Stimulated activated CD8-positive, alpha-beta memory T cell treated with anti-CD3 and anti-CD28 coated beads, Interleukin-15, amount 100 ng/mL, for 4 hours (primary cell): Measurements from ENCODE around the gene TLE1.

ENCODE experiments used
- DNase-seq, 2 donors: peaks; one replicate each; pipeline ENCODE4 v3.0.0-alpha.2; 2020; ENCODE audit warnings: low read depth in 2 of 2

The TLE1 gene

GRCh38 chr9:81549500-81550206 lies 139.7 kb downstream of the TLE1 start:
- DNase-seq, result no peak

- no peak for DNase-seq
Measured at GRCh38 chr9:81548911-81549310, 140.4 kb downstream of the TLE1 start.

GRCh38 chr9:81546489-81546888 lies 142.9 kb downstream of the TLE1 start:
- no peak for DNase-seq

- no peak for DNase-seq
Measured at GRCh38 chr9:81543695-81544094, 145.7 kb downstream of the TLE1 start.

- no peak for DNase-seq
Measured at GRCh38 chr9:81542118-81542889, 147.0 kb downstream of the TLE1 start.

- no peak for DNase-seq
Measured at GRCh38 chr9:81540142-81540710, 149.1 kb downstream of the TLE1 start.

GRCh38 chr9:81539317-81539716 lies 150.0 kb downstream of the TLE1 start:
- DNase-seq, result no peak

GRCh38 chr9:81538890-81539289 lies 150.5 kb downstream of the TLE1 start:
- no peak for DNase-seq

- DNase-seq, result no peak
Measured at GRCh38 chr9:81537964-81538363, 151.4 kb downstream of the TLE1 start.

- DNase-seq, result no peak
Measured at GRCh38 chr9:81536242-81537025, 152.9 kb downstream of the TLE1 start.

- no peak for DNase-seq
Measured at GRCh38 chr9:81535542-81536241, 153.7 kb downstream of the TLE1 start.

- no peak for DNase-seq
Measured at GRCh38 chr9:81534138-81534875, 155.0 kb downstream of the TLE1 start.
